Fibroblast of mammary gland (primary cell): ENCODE results near the gene XPR1.

Experiments used
- DNase-seq: peaks from one replicate; pipeline ENCODE4 v3.0.0-alpha.2; 2010; ENCODE audit warnings: low read depth
- H3K4me3 ChIP-seq: 2 replicates; pipeline ENCODE4 v1.5.1; 2011; ENCODE audit warnings: low read depth, mild to moderate bottlenecking, low read length, moderate library complexity; ENCODE audit not compliant: control insufficient read depth
- CTCF ChIP-seq: conservative IDR thresholded peaks from 2 replicates; pipeline ENCODE4 v1.5.1; 2011; ENCODE audit warnings: low read depth, low read length, inconsistent platforms; ENCODE audit not compliant: control insufficient read depth, insufficient read depth

Gene XPR1

GRCh38 chr1:180631766-180632325, at the start of gene XPR1:
Gene XPR1 (plus strand): TSS chr1:180632022. CDS start chr1:180632202, 180 bp downstream.
- TF ChIP-seq CTCF = peak; percentile 35
- DNase-seq = peak; percentile 99
- peak within 1 kb of the TSS; percentile 83 for H3K4me3 ChIP-seq

- no peak for DNase-seq
- no peak for TF ChIP-seq CTCF
- H3K4me3 ChIP-seq = no peak overlapping the region
Observed at GRCh38 chr1:180584869-180585268, 47.0 kb upstream of the XPR1 start.

GRCh38 chr1:180585994-180586359, 45.8 kb upstream of the XPR1 start:
- H3K4me3 ChIP-seq = no peak overlapping the region
- DNase-seq = no peak
- TF ChIP-seq CTCF = no peak

- no peak overlapping the region for H3K4me3 ChIP-seq
- no peak for TF ChIP-seq CTCF
- peak; percentile 71 for DNase-seq
Observed at GRCh38 chr1:180586671-180587155, 45.1 kb upstream of the XPR1 start.

GRCh38 chr1:180588121-180588520, 43.7 kb upstream of the XPR1 start:
- DNase-seq = no peak
- TF ChIP-seq CTCF = no peak
- H3K4me3 ChIP-seq = no peak overlapping the region

GRCh38 chr1:180590889-180591288, 40.9 kb upstream of the XPR1 start:
- TF ChIP-seq CTCF = no peak
- H3K4me3 ChIP-seq = no peak overlapping the region
- no peak for DNase-seq

GRCh38 chr1:180593382-180593781, 38.4 kb upstream of the XPR1 start:
- H3K4me3 ChIP-seq = no peak overlapping the region
- DNase-seq = no peak
- TF ChIP-seq CTCF = no peak
